ENCODE measurements around the gene POLE3.

DNA sequence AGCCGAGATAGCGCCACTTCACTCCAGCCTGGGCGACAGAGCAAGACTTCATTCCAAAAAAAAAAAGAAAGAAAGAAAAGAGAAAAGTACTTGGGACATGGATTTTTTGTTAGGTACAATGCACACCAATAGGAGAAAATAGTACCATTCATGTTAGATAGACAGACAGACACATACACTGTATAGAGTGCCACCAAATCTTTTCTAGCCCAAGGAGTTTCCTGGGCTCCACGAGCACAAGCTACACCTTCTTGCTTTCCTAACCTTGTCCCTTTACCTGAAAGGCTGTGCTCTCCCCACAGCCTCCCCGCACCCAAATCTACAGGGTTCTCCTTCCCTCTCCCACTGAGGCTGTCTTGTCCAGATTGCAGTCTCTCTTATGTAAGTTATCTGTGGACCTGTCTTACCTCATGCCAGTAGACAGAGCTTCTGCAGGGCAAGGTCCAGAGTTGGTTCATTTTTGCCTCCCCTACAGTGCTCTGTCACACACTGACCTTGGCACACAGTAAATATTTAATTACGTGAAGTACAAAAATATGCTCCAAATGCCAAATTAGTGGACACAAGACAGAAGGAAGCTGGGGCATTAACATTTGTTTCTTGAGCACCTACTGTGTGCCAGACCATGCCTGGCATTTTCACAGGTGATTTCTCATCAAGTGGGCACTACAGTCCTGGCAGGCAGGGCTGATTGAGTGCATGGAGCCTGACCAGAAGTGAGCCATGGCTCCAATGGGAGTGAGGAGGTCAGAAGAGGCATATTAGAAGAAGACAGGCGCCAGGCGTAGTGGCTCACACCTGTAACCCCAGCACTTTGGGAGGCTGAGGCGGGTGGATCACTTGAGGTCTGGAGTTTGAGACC is 15.2 kb downstream of the POLE3 start:
- TF ChIP-seq, protein P1, sequence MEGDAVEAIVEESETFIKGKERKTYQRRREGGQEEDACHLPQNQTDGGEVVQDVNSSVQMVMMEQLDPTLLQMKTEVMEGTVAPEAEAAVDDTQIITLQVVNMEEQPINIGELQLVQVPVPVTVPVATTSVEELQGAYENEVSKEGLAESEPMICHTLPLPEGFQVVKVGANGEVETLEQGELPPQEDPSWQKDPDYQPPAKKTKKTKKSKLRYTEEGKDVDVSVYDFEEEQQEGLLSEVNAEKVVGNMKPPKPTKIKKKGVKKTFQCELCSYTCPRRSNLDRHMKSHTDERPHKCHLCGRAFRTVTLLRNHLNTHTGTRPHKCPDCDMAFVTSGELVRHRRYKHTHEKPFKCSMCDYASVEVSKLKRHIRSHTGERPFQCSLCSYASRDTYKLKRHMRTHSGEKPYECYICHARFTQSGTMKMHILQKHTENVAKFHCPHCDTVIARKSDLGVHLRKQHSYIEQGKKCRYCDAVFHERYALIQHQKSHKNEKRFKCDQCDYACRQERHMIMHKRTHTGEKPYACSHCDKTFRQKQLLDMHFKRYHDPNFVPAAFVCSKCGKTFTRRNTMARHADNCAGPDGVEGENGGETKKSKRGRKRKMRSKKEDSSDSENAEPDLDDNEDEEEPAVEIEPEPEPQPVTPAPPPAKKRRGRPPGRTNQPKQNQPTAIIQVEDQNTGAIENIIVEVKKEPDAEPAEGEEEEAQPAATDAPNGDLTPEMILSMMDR (conservative IDR thresholded peaks at IDR 0.05; ENCODE audit: low read depth in 2 of 2) = no peak
- TF ChIP-seq POLR2AphosphoS5 (IDR thresholded peaks at IDR 0.05; ENCODE audit: low read depth) (no peak), JUNB (IDR thresholded peaks at IDR 0.05; ENCODE audit: unreplicated experiment) (no peak), REST (IDR thresholded peaks at IDR 0.05; ENCODE audit: unreplicated experiment) (no peak), EZH2 (IDR thresholded peaks at IDR 0.05; ENCODE audit: low read depth, unreplicated experiment) (no peak), NANOG (IDR thresholded peaks at IDR 0.05; ENCODE audit: borderline replicate concordance) (no peak), EZH2phosphoT487 (IDR thresholded peaks at IDR 0.05; ENCODE audit: unreplicated experiment) (no peak), STAT1 (IDR thresholded peaks at IDR 0.05; ENCODE audit: unreplicated experiment) (no peak)
